GM12878 (cell line): Measurements from ENCODE around the gene HNMT. TPM values are rescaled to one million over a fixed set of nuclear protein-coding genes. Genes with fewer than 3 reads are reported as not detected.

Source experiments
- ATAC-seq: fragments of 200-7000 bp; cut with Tn5 transposase; 3 replicates; pipeline ENCODE4 v1.9.1; 2020; ENCODE audit warnings: mild to moderate bottlenecking, moderate library complexity
- BruUV-seq: library from RNA; stranded (reverse); fragments of 400-500 nt; replicated peaks from 2 replicates; lab custom pipeline; 2021; lab: Mats Ljungman, UMichigan
- CTCF ChIA-PET: fragments of 300-600 bp; sonication (Branson Sonifier 250); formaldehyde crosslinking; extraction: SDS; loops from one replicate; lab custom pipeline; 2021; ENCODE audit warnings: inconsistent platforms; lab: Yijun Ruan, JAX
- POLR2A ChIA-PET: fragments of 350-600 bp; formaldehyde crosslinking; extraction: SDS; loops from one replicate; lab custom pipeline; 2021; ENCODE audit warnings: inconsistent platforms; lab: Charles Lee
- RAD21 ChIA-PET: fragments of 300-600 bp; sonication (Branson Sonifier 250); formaldehyde crosslinking; loops from one replicate; lab custom pipeline; 2023; ENCODE audit warnings: antibody characterized with exemption; ENCODE audit not compliant: unreplicated experiment; lab: Charles Lee
- SMC1A ChIA-PET: fragments of 300-600 bp; sonication (Branson Sonifier 250); formaldehyde crosslinking; loops from one replicate; lab custom pipeline; 2023; ENCODE audit not compliant: unreplicated experiment, uncharacterized antibody; lab: Charles Lee
- DNase-seq: peaks from one replicate; pipeline ENCODE4 v3.0.0-alpha.2; 2011; ENCODE audit warnings: low read depth, low spot score
- FAIRE-seq: peaks from 3 replicates; lab custom pipeline; 2011; peaks lifted over from hg19 to GRCh38; lab: Jason Lieb, UNC
- H2AFZ ChIP-seq: 2 replicates; pipeline ENCODE4 v1.6.0; 2011; ENCODE audit warnings: low read depth, low read length, control low read depth; ENCODE audit not compliant: control insufficient read depth
- H3K27ac ChIP-seq: 2 replicates; pipeline ENCODE4 v1.5.1; 2011; ENCODE audit warnings: control low read depth; ENCODE audit not compliant: control insufficient read depth, insufficient read depth
- H3K27me3 ChIP-seq, 2 experiments: replicated peaks in 1 of 2; 2 replicates each; pipeline versions ENCODE4 v1.6.0 to v1.6.1; 2011; ENCODE audit warnings: low read length in 1 of 2; ENCODE audit not compliant: control insufficient read depth in 2 of 2, insufficient read depth in 2 of 2
- H3K36me3 ChIP-seq, 2 experiments: 2 replicates each; pipeline ENCODE4 v1.5.1; 2011; ENCODE audit warnings: low read length in 1 of 2; ENCODE audit not compliant: control insufficient read depth in 2 of 2, insufficient read depth in 2 of 2
- H3K4me1 ChIP-seq: 2 replicates; pipeline ENCODE4 v1.6.1; 2011; ENCODE audit warnings: mild to moderate bottlenecking, low read length, moderate library complexity, mixed read lengths; ENCODE audit not compliant: control insufficient read depth, insufficient read depth
- H3K4me2 ChIP-seq: 2 replicates; pipeline ENCODE4 v1.6.0; 2011; ENCODE audit warnings: control low read depth; ENCODE audit not compliant: control insufficient read depth, insufficient read depth
- H3K4me3 ChIP-seq: fragments of 200-600 bp; sonication (generic); 2 replicates; pipeline ENCODE4 v1.5.1; 2016
- H3K79me2 ChIP-seq: 2 replicates; pipeline ENCODE4 v1.6.0; 2011; ENCODE audit warnings: low read length; ENCODE audit not compliant: control insufficient read depth, insufficient read depth
- H3K9ac ChIP-seq: 2 replicates; pipeline ENCODE4 v1.8.0; 2011; ENCODE audit warnings: low read length, control low read depth, mixed read lengths; ENCODE audit not compliant: control insufficient read depth, insufficient read depth
- H3K9me3 ChIP-seq: replicated peaks from 3 replicates; pipeline ENCODE4 v1.5.1; 2011; ENCODE audit warnings: mild to moderate bottlenecking, low read length; ENCODE audit not compliant: control insufficient read depth, insufficient read depth
- H4K20me1 ChIP-seq: 2 replicates; pipeline ENCODE4 v1.6.0; 2011; ENCODE audit not compliant: control insufficient read depth, insufficient read depth
- CBFB ChIP-seq: IDR thresholded peaks from 2 replicates; pipeline ENCODE4 v1.6.1; 2016; ENCODE audit warnings: antibody characterized with exemption, low read depth
- CBX5 ChIP-seq: sonication (generic); IDR thresholded peaks from 2 replicates; pipeline ENCODE4 v1.6.1; 2016; ENCODE audit warnings: low read depth, moderate library complexity, mild to moderate bottlenecking, inconsistent platforms
- EZH2 ChIP-seq: IDR thresholded peaks from 2 replicates; pipeline ENCODE4 v1.6.1; 2012; ENCODE audit warnings: low read depth, mild to moderate bottlenecking, control low read depth, inconsistent platforms, low read length, borderline replicate concordance; ENCODE audit not compliant: control insufficient read depth
- GABPA ChIP-seq: IDR thresholded peaks from 2 replicates; pipeline ENCODE4 v1.6.1; 2014; ENCODE audit warnings: antibody characterized with exemption, low read depth, mild to moderate bottlenecking, inconsistent platforms
- KLF5 ChIP-seq: fragments of 450-650 bp; IDR thresholded peaks from 2 replicates; pipeline ENCODE4 v1.6.1; 2014; ENCODE audit warnings: mild to moderate bottlenecking; ENCODE audit not compliant: partially characterized antibody
- NR2C2 ChIP-seq: IDR thresholded peaks from 2 replicates; pipeline ENCODE4 v1.6.1; 2011; ENCODE audit warnings: borderline replicate concordance, low read depth; ENCODE audit not compliant: control insufficient read depth, insufficient read length
- PAX8 ChIP-seq: fragments of 450-650 bp; IDR thresholded peaks from 2 replicates; pipeline ENCODE4 v1.6.1; 2017; ENCODE audit warnings: mild to moderate bottlenecking, moderate library complexity
- RUNX3 ChIP-seq: IDR thresholded peaks from 2 replicates; pipeline ENCODE4 v1.6.1; 2012; ENCODE audit warnings: low read length, inconsistent platforms
- SMAD1 ChIP-seq: fragments of 450-650 bp; IDR thresholded peaks from 2 replicates; pipeline ENCODE4 v1.6.1; 2018; ENCODE audit warnings: mild to moderate bottlenecking, low read depth; ENCODE audit not compliant: partially characterized antibody
- SP1 ChIP-seq: IDR thresholded peaks from one replicate; pipeline ENCODE4 v1.6.1; 2011; ENCODE audit warnings: low read depth, low read length
- SREBF1 ChIP-seq: IDR thresholded peaks from 2 replicates; pipeline ENCODE4 v1.6.1; 2012; ENCODE audit warnings: mild to moderate bottlenecking, low read length
- TCF12 ChIP-seq: IDR thresholded peaks from 2 replicates; pipeline ENCODE4 v1.6.1; 2011; ENCODE audit warnings: low read depth, mild to moderate bottlenecking, low read length
- ZNF217 ChIP-seq: fragments of 450-650 bp; IDR thresholded peaks from 2 replicates; pipeline ENCODE4 v1.6.1; 2017; ENCODE audit warnings: antibody characterized with exemption, mild to moderate bottlenecking
- WGBS: methylation state at CpG from one replicate; pipeline ENCODE4 v1.1.6; 2016; ENCODE audit warnings: low lambda C conversion rate; ENCODE audit not compliant: insufficient replicate concordance, insufficient coverage; ENCODE audit errors: missing lambda C conversion rate; 5-methylcytosine and 5-hydroxymethylcytosine counted together
- in situ Hi-C: fragments of 300-500 bp; cut with MboI; formaldehyde crosslinking; loops from 9 replicates; pipeline ENCODE4 v1.14.3; 2018; ENCODE audit warnings: mixed read lengths
- intact Hi-C: fragments of 100-400 bp; cut with micrococcal nuclease; formaldehyde crosslinking; loops from one replicate; pipeline ENCODE4 v1.14.2; 2022; ENCODE audit not compliant: unreplicated experiment
- polyA plus RNA-seq, 11 experiments: library from polyadenylated mRNA; depleted of rRNA in 4 of 11; unstranded in 6 of 11; stranded (reverse) in 5 of 11; fragments of >200 nt; fragmentation: Nextera tagmentation in 4 of 11; fragmentation: Illumina TruSeq in 1 of 11; extraction: Ambion mirVana in 4 of 11; extraction: Trizol in 1 of 11; gene quantifications; 1 replicate in 1 of 11; 2 replicates in 10 of 11; pipeline versions ENCODE4 v1.2.1 to v1.2.3, GENCODE V29; 2011 to 2016; ENCODE audit warnings: inconsistent platforms in 2 of 11, missing spikeins in 2 of 11, low read depth in 1 of 11
- total RNA-seq, 4 experiments: library from RNA; depleted of rRNA in 3 of 4; stranded (reverse); fragments of >200 nt in 3 of 4; fragmentation: Illumina TruSeq in 1 of 4; extraction: Trizol in 1 of 4; gene quantifications; 2 replicates each; pipeline versions ENCODE4 v1.2.1 to v1.2.3, GENCODE V29; 2013 to 2021
- TF ChIP-seq, protein P1 (sequence below): IDR thresholded peaks from 2 replicates; pipeline ENCODE4 v1.6.1; 2012; ENCODE audit warnings: low read depth, low read length, improper control_type of control experiment
- TF ChIP-seq, protein P2 (sequence below): IDR thresholded peaks from 2 replicates; pipeline ENCODE4 v1.6.1; 2011; ENCODE audit warnings: borderline replicate concordance, low read depth, mild to moderate bottlenecking, moderate library complexity, mixed read lengths, low read length; ENCODE audit not compliant: insufficient read depth; ENCODE audit errors: extremely low read length
- TF ChIP-seq, protein P3 (sequence below): IDR thresholded peaks from 2 replicates; pipeline ENCODE4 v1.6.1; 2011; ENCODE audit warnings: mild to moderate bottlenecking, low read depth, low read length, moderate library complexity; ENCODE audit not compliant: insufficient replicate concordance
- TF ChIP-seq, protein P4 (sequence below): IDR thresholded peaks from 2 replicates; pipeline ENCODE4 v1.6.1; 2012; ENCODE audit warnings: low read depth, low read length, improper control_type of control experiment

HNMT gene
- total and polyA plus RNA-seq, 10 of the 15 experiments (the other 5 are each of a cell fraction or from before 2014, with no cell fraction given) = not detected

DNA sequence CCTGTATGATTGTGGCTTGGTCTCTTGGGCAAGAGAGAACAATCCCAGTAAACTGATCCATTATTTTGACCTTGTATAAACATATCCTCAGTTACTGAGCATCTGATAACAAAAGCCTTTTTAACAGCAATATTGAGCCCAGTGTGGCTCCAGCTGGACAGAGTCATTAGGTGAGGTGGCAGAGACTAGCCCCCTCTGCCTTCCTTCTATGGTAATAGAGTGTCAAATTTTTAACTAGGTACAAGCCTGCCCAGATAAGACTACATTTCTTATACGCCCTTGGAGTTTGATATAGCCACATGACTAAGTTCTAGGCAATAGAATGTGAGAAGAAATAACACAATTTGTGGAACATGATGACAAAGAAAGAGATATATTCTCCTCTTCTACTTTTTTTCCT lies 56.2 kb downstream of the HNMT start:
- no peaks in the 10 kb centered on the region for H3K27me3 ChIP-seq
- no peaks in the 10 kb centered on the region for H3K79me2 ChIP-seq
- no peaks in the 10 kb centered on the region for H3K36me3 ChIP-seq
- FAIRE-seq (no peak), ATAC-seq (no peak), DNase-seq (no peak)
- POLR2A ChIA-PET = no interaction called here
- no peak overlapping the region for H3K4me2 ChIP-seq
- in situ Hi-C loops (no loop called here), intact Hi-C loops (no loop called here)
- 0% methylated on average over 1 of the region's 1 CpG for WGBS
- TF ChIP-seq KLF5 (no peak), TCF12 (no peak), ZNF217 (no peak), RUNX3 (no peak), SP1 (no peak), SMAD1 (no peak)
- TF ChIP-seq, protein P1, sequence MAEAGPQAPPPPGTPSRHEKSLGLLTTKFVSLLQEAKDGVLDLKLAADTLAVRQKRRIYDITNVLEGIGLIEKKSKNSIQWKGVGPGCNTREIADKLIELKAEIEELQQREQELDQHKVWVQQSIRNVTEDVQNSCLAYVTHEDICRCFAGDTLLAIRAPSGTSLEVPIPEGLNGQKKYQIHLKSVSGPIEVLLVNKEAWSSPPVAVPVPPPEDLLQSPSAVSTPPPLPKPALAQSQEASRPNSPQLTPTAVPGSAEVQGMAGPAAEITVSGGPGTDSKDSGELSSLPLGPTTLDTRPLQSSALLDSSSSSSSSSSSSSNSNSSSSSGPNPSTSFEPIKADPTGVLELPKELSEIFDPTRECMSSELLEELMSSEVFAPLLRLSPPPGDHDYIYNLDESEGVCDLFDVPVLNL = no peak
- SMC1A ChIA-PET = interaction anchor here (0.7 kb wide), 1 partner anchor 10 kb away, joined by 5 read pairs; no protein-coding TSS in a partner anchor
- CTCF ChIA-PET = no interaction called here
- no peak overlapping the region for H3K4me3 ChIP-seq
- no peaks in the 10 kb centered on the region for H4K20me1 ChIP-seq
- BruUV-seq = no TSS peak
- no peak overlapping the region for H3K27ac ChIP-seq
- RAD21 ChIA-PET = no interaction called here
- H3K9ac ChIP-seq = no peak overlapping the region
- H3K9me3 ChIP-seq = no peaks in the 10 kb centered on the region
- no peak overlapping the region for H2AFZ ChIP-seq
- no peaks in the 10 kb centered on the region for H3K4me1 ChIP-seq

DNA sequence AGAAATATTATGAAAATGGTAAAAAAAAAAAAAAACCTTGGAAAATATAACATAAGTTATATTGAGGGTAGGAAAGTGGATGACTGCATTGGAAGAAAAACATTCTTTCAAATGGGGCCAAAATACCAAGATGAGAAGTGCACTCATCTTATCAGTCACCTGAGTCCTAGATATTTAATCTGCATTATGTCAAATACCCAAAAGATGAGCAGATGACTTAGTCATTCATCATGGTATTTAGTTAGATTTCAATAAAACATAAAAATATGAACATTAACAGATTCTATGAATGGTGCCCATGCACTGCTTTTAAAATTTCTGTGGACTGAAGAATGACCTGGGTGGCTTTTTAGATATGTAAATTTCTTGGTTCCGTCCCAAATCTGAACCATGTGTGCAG lies 56.9 kb downstream of the HNMT start:
- no peak overlapping the region for H3K4me2 ChIP-seq
- ATAC-seq (no peak), FAIRE-seq (no peak), DNase-seq (no peak)
- ChIA-PET POLR2A (no interaction called here), CTCF (no interaction called here), RAD21 (no interaction called here), SMC1A (interaction anchor here (0.7 kb wide), 1 partner anchor 11 kb away, joined by 5 read pairs; no protein-coding TSS in a partner anchor)
- WGBS = 89% methylated on average over 1 of the region's 1 CpG
- H2AFZ ChIP-seq = no peak overlapping the region
- TF ChIP-seq SREBF1 (no peak), GABPA (no peak), CBFB (no peak), CBX5 (no peak), NR2C2 (no peak), PAX8 (no peak), EZH2 (no peak)
- TF ChIP-seq, protein P2, sequence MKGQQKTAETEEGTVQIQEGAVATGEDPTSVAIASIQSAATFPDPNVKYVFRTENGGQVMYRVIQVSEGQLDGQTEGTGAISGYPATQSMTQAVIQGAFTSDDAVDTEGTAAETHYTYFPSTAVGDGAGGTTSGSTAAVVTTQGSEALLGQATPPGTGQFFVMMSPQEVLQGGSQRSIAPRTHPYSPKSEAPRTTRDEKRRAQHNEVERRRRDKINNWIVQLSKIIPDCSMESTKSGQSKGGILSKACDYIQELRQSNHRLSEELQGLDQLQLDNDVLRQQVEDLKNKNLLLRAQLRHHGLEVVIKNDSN = no peak
- TF ChIP-seq, protein P3, sequence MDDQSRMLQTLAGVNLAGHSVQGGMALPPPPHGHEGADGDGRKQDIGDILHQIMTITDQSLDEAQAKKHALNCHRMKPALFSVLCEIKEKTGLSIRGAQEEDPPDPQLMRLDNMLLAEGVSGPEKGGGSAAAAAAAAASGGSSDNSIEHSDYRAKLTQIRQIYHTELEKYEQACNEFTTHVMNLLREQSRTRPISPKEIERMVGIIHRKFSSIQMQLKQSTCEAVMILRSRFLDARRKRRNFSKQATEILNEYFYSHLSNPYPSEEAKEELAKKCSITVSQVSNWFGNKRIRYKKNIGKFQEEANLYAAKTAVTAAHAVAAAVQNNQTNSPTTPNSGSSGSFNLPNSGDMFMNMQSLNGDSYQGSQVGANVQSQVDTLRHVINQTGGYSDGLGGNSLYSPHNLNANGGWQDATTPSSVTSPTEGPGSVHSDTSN = no peak
- TF ChIP-seq, protein P4, sequence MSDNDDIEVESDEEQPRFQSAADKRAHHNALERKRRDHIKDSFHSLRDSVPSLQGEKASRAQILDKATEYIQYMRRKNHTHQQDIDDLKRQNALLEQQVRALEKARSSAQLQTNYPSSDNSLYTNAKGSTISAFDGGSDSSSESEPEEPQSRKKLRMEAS = no peak
- H3K27me3 ChIP-seq = no peaks in the 10 kb centered on the region
- no peaks in the 10 kb centered on the region for H3K36me3 ChIP-seq
- no peaks in the 10 kb centered on the region for H4K20me1 ChIP-seq
- no peak overlapping the region for H3K4me3 ChIP-seq
- in situ Hi-C loops = no loop called here
- no peaks in the 10 kb centered on the region for H3K9me3 ChIP-seq
- BruUV-seq = no TSS peak
- no peak overlapping the region for H3K27ac ChIP-seq
- no peaks in the 10 kb centered on the region for H3K79me2 ChIP-seq
- H3K4me1 ChIP-seq = no peaks in the 10 kb centered on the region
- intact Hi-C loops = no loop called here
- no peak overlapping the region for H3K9ac ChIP-seq
